HG03060 (cell line): ENCODE results near the gene TNC.

ENCODE experiments used
- ATAC-seq: cut with Tn5 transposase; IDR thresholded peaks from one replicate; pipeline ENCODE4 v1.9.1; 2021; ENCODE audit warnings: low read depth, moderate number of reproducible peaks; ENCODE audit not compliant: unreplicated experiment

The TNC gene

GRCh38 chr9:115104908-115105307, 13.0 kb downstream of the TNC start:
- no peak for ATAC-seq

GRCh38 chr9:115103746-115104477, 14.0 kb downstream of the TNC start:
- no peak for ATAC-seq

GRCh38 chr9:115099901-115100300, 18.1 kb downstream of the TNC start:
- no peak for ATAC-seq

- ATAC-seq = no peak
Measured at GRCh38 chr9:115098226-115098965, 19.6 kb downstream of the TNC start.

- no peak for ATAC-seq
Measured at GRCh38 chr9:115093520-115093919, 24.4 kb downstream of the TNC start.

- ATAC-seq = no peak
Measured at GRCh38 chr9:115090486-115090885, 27.5 kb downstream of the TNC start.

- ATAC-seq = no peak
Measured at GRCh38 chr9:115088860-115089259, 29.1 kb downstream of the TNC start.

GRCh38 chr9:115086886-115087285, 31.1 kb downstream of the TNC start:
- no peak for ATAC-seq

GRCh38 chr9:115086461-115086860, 31.5 kb downstream of the TNC start:
- no peak for ATAC-seq

GRCh38 chr9:115085773-115086377, 32.1 kb downstream of the TNC start:
- no peak for ATAC-seq

GRCh38 chr9:115084709-115085108, 33.2 kb downstream of the TNC start:
- no peak for ATAC-seq

- ATAC-seq = no peak
Measured at GRCh38 chr9:115084157-115084556, 33.8 kb downstream of the TNC start.

GRCh38 chr9:115080242-115080641, 37.7 kb downstream of the TNC start:
- ATAC-seq = no peak

GRCh38 chr9:115079156-115079555, 38.8 kb downstream of the TNC start:
- ATAC-seq = no peak

- no peak for ATAC-seq
Measured at GRCh38 chr9:115073456-115073855, 44.5 kb downstream of the TNC start.

GRCh38 chr9:115071176-115071575, 46.8 kb downstream of the TNC start:
- no peak for ATAC-seq

- no peak for ATAC-seq
Measured at GRCh38 chr9:115069771-115070170, 48.2 kb downstream of the TNC start.

GRCh38 chr9:115069302-115069701, 48.7 kb downstream of the TNC start:
- no peak for ATAC-seq

GRCh38 chr9:115068031-115068430, 49.9 kb downstream of the TNC start:
- ATAC-seq = no peak

GRCh38 chr9:115063058-115063845, 54.7 kb downstream of the TNC start:
- ATAC-seq = no peak
